Endothelial cell of umbilical vein (primary cell): ENCODE results near the gene EEIG1. TPM values are rescaled to one million over a fixed set of nuclear protein-coding genes. Genes with fewer than 3 reads are reported as not detected.

Experiments used
- BruUV-seq: library from RNA; stranded (reverse); fragments of 400-500 nt; replicated peaks from 2 replicates; lab custom pipeline; 2021; lab: Mats Ljungman, UMichigan
- CTCF ChIA-PET: fragments of 300-600, 350-600 bp; sonication (Branson Sonifier 250); formaldehyde crosslinking; loops from one replicate; lab custom pipeline; 2021; ENCODE audit warnings: antibody characterized with exemption, inconsistent platforms; lab: Charles Lee
- POLR2A ChIA-PET: fragments of 300-600, 350-600 bp; sonication (Branson Sonifier 250); formaldehyde crosslinking; loops from one replicate; lab custom pipeline; 2021; ENCODE audit warnings: antibody characterized with exemption, inconsistent platforms; lab: Charles Lee
- DNase-seq: peaks from one replicate; pipeline ENCODE4 v3.0.0-alpha.2; 2011; ENCODE audit warnings: low read depth, low spot score
- FAIRE-seq: peaks from 2 replicates; lab custom pipeline; 2011; peaks lifted over from hg19 to GRCh38; lab: Jason Lieb, UNC
- H2AFZ ChIP-seq: 2 replicates; pipeline ENCODE4 v1.6.0; 2012; ENCODE audit warnings: low read depth, low read length, control low read depth, inconsistent platforms
- H3K27ac ChIP-seq: 2 replicates; pipeline ENCODE4 v1.5.1; 2011; ENCODE audit warnings: low read depth, mild to moderate bottlenecking, control low read depth, low read length, moderate library complexity; ENCODE audit not compliant: insufficient read depth
- H3K27me3 ChIP-seq, 2 experiments: 2 replicates each; pipeline versions ENCODE4 v1.6.0 to v1.6.1; 2011; ENCODE audit warnings: low read length in 2 of 2, mixed read lengths in 1 of 2; ENCODE audit not compliant: control insufficient read depth in 2 of 2, insufficient read depth in 2 of 2
- H3K36me3 ChIP-seq, 2 experiments: 2 replicates in 1 of 2; 3 replicates in 1 of 2; pipeline ENCODE4 v1.5.1; 2011; ENCODE audit warnings: low read length in 2 of 2, mild to moderate bottlenecking in 1 of 2, moderate library complexity in 1 of 2; ENCODE audit not compliant: control insufficient read depth in 2 of 2, insufficient read depth in 2 of 2; ENCODE audit errors: extremely low read depth in 1 of 2
- H3K4me1 ChIP-seq: 3 replicates; pipeline ENCODE4 v1.5.1; 2011; ENCODE audit warnings: mild to moderate bottlenecking, low read length; ENCODE audit not compliant: control insufficient read depth, insufficient read depth; ENCODE audit errors: extremely low read depth
- H3K4me2 ChIP-seq: 2 replicates; pipeline ENCODE4 v1.6.1; 2011; ENCODE audit warnings: low read length, control low read depth, mixed read lengths; ENCODE audit not compliant: insufficient read depth
- H3K4me3 ChIP-seq, 3 experiments: fragments of 200-600 bp in 1 of 3; sonication (generic), shearing (Covaris generic) in 1 of 3; replicated peaks in 1 of 3; 2 replicates each; pipeline ENCODE4 v1.5.1; 2011 to 2016; ENCODE audit warnings: control low read depth in 3 of 3, low read length in 3 of 3, mild to moderate bottlenecking in 2 of 3, inconsistent platforms in 1 of 3, low read depth in 1 of 3, moderate library complexity in 1 of 3; ENCODE audit not compliant: insufficient read depth in 1 of 3
- H3K79me2 ChIP-seq: 2 replicates; pipeline ENCODE4 v1.6.0; 2012; ENCODE audit warnings: low read length, inconsistent platforms; ENCODE audit not compliant: control insufficient read depth, insufficient read depth
- H3K9ac ChIP-seq: replicated peaks from 2 replicates; pipeline ENCODE3; 2011; ENCODE audit warnings: low read length, control low read depth; ENCODE audit not compliant: insufficient read depth; ENCODE audit errors: extremely low read depth
- H3K9me1 ChIP-seq: replicated peaks from 3 replicates; pipeline ENCODE4 v1.6.0; 2011; ENCODE audit warnings: mild to moderate bottlenecking, low read length; ENCODE audit not compliant: control insufficient read depth, insufficient read depth; ENCODE audit errors: extremely low read depth
- H3K9me3 ChIP-seq: replicated peaks from 2 replicates; pipeline ENCODE4 v1.5.1; 2012; ENCODE audit warnings: low read length, inconsistent platforms; ENCODE audit not compliant: control insufficient read depth, insufficient read depth
- H4K20me1 ChIP-seq: replicated peaks from 2 replicates; pipeline ENCODE3; 2011; ENCODE audit warnings: mild to moderate bottlenecking, low read length; ENCODE audit not compliant: control insufficient read depth, insufficient read depth; ENCODE audit errors: extremely low read depth
- CTCF ChIP-seq, 2 donors: IDR thresholded peaks; 1 replicate in 1 of 2; 2 replicates in 1 of 2; pipeline ENCODE4 v1.5.1; 2011; ENCODE audit warnings: low read length in 2 of 2, mild to moderate bottlenecking in 2 of 2, moderate library complexity in 2 of 2, control low read depth in 1 of 2, inconsistent platforms in 1 of 2, low read depth in 1 of 2; ENCODE audit not compliant: insufficient read depth in 1 of 2; ENCODE audit errors: extremely low read depth in 1 of 2
- EZH2 ChIP-seq: IDR thresholded peaks from 2 replicates; pipeline ENCODE4 v1.6.1; 2012; ENCODE audit warnings: borderline replicate concordance, low read depth, mild to moderate bottlenecking, moderate library complexity, low read length, inconsistent platforms; ENCODE audit not compliant: severe bottlenecking
- FOS ChIP-seq: IDR thresholded peaks from 2 replicates; pipeline ENCODE4 v1.6.1; 2011; ENCODE audit warnings: mild to moderate bottlenecking, low read length, moderate library complexity, borderline replicate concordance; ENCODE audit not compliant: insufficient read depth
- GATA2 ChIP-seq: IDR thresholded peaks from 2 replicates; pipeline ENCODE4 v1.7.0; 2011; ENCODE audit warnings: low read depth, mild to moderate bottlenecking, moderate library complexity, mixed read lengths, low read length; ENCODE audit not compliant: insufficient read length, insufficient read depth
- JUN ChIP-seq: IDR thresholded peaks from 2 replicates; pipeline ENCODE4 v1.6.1; 2011; ENCODE audit warnings: borderline replicate concordance, low read depth; ENCODE audit not compliant: insufficient read length, insufficient read depth
- MAX ChIP-seq: IDR thresholded peaks from 2 replicates; pipeline ENCODE4 v1.6.1; 2011; ENCODE audit not compliant: insufficient read depth, insufficient read length
- MYC ChIP-seq: IDR thresholded peaks from one replicate; pipeline ENCODE4 v1.6.1; 2011; ENCODE audit warnings: mild to moderate bottlenecking, low read depth, low read length
- POLR2A ChIP-seq: IDR thresholded peaks from 2 replicates; pipeline ENCODE4 v1.6.1; 2012; ENCODE audit warnings: low read depth, mild to moderate bottlenecking, control low read depth, low read length
- POLR2AphosphoS5 ChIP-seq: IDR thresholded peaks from 2 replicates; pipeline ENCODE4 v1.6.1; 2012; ENCODE audit warnings: low read depth, mild to moderate bottlenecking, control low read depth, low read length, moderate library complexity; ENCODE audit not compliant: insufficient read depth
- dilution Hi-C: fragments of 300-500 bp; cut with MboI; formaldehyde crosslinking; loops from one replicate; pipeline ENCODE4 v1.15.0; 2019; ENCODE audit warnings: low sequenced_read_pairs; ENCODE audit not compliant: extremely low pct_ligation_motif_present
- intact Hi-C: fragments of 100-400 bp; cut with micrococcal nuclease; formaldehyde crosslinking; loops from one replicate; pipeline ENCODE4 v1.10.0; 2022
- polyA plus RNA-seq, 4 experiments: library from polyadenylated mRNA; depleted of rRNA in 3 of 4; stranded (reverse) in 3 of 4; unstranded in 1 of 4; fragments of >200 nt; gene quantifications; 2 replicates each; pipeline versions ENCODE4 v1.2.1 to v1.2.3, GENCODE V29; 2011 to 2012; ENCODE audit warnings: missing spikeins in 1 of 4
- total RNA-seq: library from RNA; stranded (reverse); gene quantifications from 2 replicates; pipeline ENCODE4 v1.2.3, GENCODE V29; 2021

Gene EEIG1
- total and polyA plus RNA-seq, 2 donors (not counting 3 experiments of a cell fraction or from before 2014, with no cell fraction given): 8.4 to 19.0 TPM

- dilution Hi-C loops: no loop called here
- no peaks in the 10 kb centered on the region for H3K9me3 ChIP-seq
- no TSS peak for BruUV-seq
- H3K9me1 ChIP-seq: no peaks in the 10 kb centered on the region
- FAIRE-seq (no peak), DNase-seq (no peak)
- no peak overlapping the region for H2AFZ ChIP-seq
- no peaks in the 10 kb centered on the region for H3K27me3 ChIP-seq
- no peak for TF ChIP-seq EZH2
- TF ChIP-seq MYC: no peak
- TF ChIP-seq GATA2: no peak
- TF ChIP-seq FOS: no peak
- no peak for TF ChIP-seq POLR2AphosphoS5
- no peak for TF ChIP-seq POLR2A
- TF ChIP-seq CTCF (IDR thresholded peaks at IDR 0.05; ENCODE audit: extremely low read depth in 1 of 2, insufficient read depth in 1 of 2, low read depth in 1 of 2, low read length in 2 of 2): no peak
- TF ChIP-seq JUN: no peak
- TF ChIP-seq MAX: no peak
- peaks cover 19% of the 10 kb centered on the region for H3K79me2 ChIP-seq
- H3K9ac ChIP-seq: no peak overlapping the region
- H3K27ac ChIP-seq: no peak overlapping the region
- H3K36me3 ChIP-seq: peaks cover 0 to 5% of the 10 kb centered on the region in 2 experiments
- H3K4me1 ChIP-seq: peaks cover 21% of the 10 kb centered on the region
- H3K4me2 ChIP-seq: no peak overlapping the region
- CTCF ChIA-PET: interaction anchor here (1.8 to 6.5 kb wide), 5 partner anchors 10 to 97 kb away, joined by 5 to 203 read pairs (median 10); partner anchors contain the start of genes EEIG1 and PIP5KL1
- POLR2A ChIA-PET: no interaction called here
- H3K4me3 ChIP-seq: no peak overlapping the region
- intact Hi-C loops: no loop called here
- no peaks in the 10 kb centered on the region for H4K20me1 ChIP-seq
These were observed 40.2 kb downstream of the EEIG1 start for GRCh38 chr9:127940593-127940992.
